Measurements from ENCODE around the gene SLC40A1. TPM values are rescaled to one million over a fixed set of nuclear protein-coding genes. Genes with fewer than 3 reads are reported as not detected.

Gene SLC40A1
- total and polyA plus RNA-seq, 2 of the 13 experiments (the other 11 are each of a cell fraction or from before 2014, with no cell fraction given), result 10.6 to 24.9 TPM

GRCh38 chr2:189543367-189543766 is 37.2 kb downstream of the SLC40A1 start (continued):
- TF ChIP-seq NPAS2 (CRISPR knock-in tag; IDR thresholded peaks at IDR 0.05; ENCODE audit: borderline replicate concordance) (no peak), IRF9 (CRISPR knock-in tag; IDR thresholded peaks at IDR 0.05; ENCODE audit: borderline replicate concordance) (no peak), YEATS4 (CRISPR knock-in tag; IDR thresholded peaks at IDR 0.05; ENCODE audit: borderline replicate concordance) (no peak), NFIB (CRISPR knock-in tag; IDR thresholded peaks at IDR 0.05; ENCODE audit: borderline replicate concordance) (no peak), ZFP41 (CRISPR knock-in tag; IDR thresholded peaks at IDR 0.05; ENCODE audit: borderline replicate concordance) (no peak)

- ChIA-PET CTCF (ENCODE audit: low intra/inter-chr PET ratio, low total read pairs) (no interaction called here), POLR2A (interaction anchor here (0.7 to 2.5 kb wide), 11 partner anchors 9 to 102 kb away, joined by 3 to 12 read pairs (median 5); partner anchors contain the start of gene SLC40A1)
- H3K4me1 ChIP-seq (ENCODE audit: insufficient read depth, low read length), result peaks cover 32% of the 10 kb centered on the region
- WGBS (ENCODE audit: low lambda C conversion rate), result 45% methylated on average over 6 of the region's 6 CpGs
- H2AFZ ChIP-seq (ENCODE audit: low read length), result peak overlapping the region; percentile 11
- no TSS peak for BruUV-seq (replicated peaks)
- no peak overlapping the region for H3K4me3 ChIP-seq (replicated peaks in 1 of 3; ENCODE audit: insufficient read depth in 1 of 3, low read depth in 2 of 3, low read length in 3 of 3)
- DNase-seq (ENCODE audit: low spot score) (peak; percentile 87), FAIRE-seq (peak; percentile 15), ATAC-seq (peak; percentile 90)
- no peaks in the 10 kb centered on the region for H3K9me3 ChIP-seq (ENCODE audit: low read length)
- no peak overlapping the region for H3K9ac ChIP-seq (ENCODE audit: insufficient read depth, low read depth, low read length)
- H3K27ac ChIP-seq (ENCODE audit: extremely low read length, insufficient read depth, low read length), result peak overlapping the region; percentile 11
- no peaks in the 10 kb centered on the region for H4K20me1 ChIP-seq (ENCODE audit: insufficient read depth, low read length)
- H3K79me2 ChIP-seq (ENCODE audit: insufficient read depth, low read length), result no peaks in the 10 kb centered on the region
- no peaks in the 10 kb centered on the region for H3K36me3 ChIP-seq (replicated peaks in 1 of 2; ENCODE audit: control insufficient read depth in 1 of 2, insufficient read depth in 2 of 2, low read length in 2 of 2)
- in situ Hi-C loops (cut with HindIII; ENCODE audit: extremely low pct_ligation_motif_present, low pct_unique_long_range_greater_than_20kb), result no loop called here
- intact Hi-C loops (cut with micrococcal nuclease; ENCODE audit: unreplicated experiment), result no loop called here
- peak overlapping the region; percentile 8; the same call in 1 of the 2 replicates for H3K4me2 ChIP-seq (ENCODE audit: low read depth, low read length)
- H3K27me3 ChIP-seq (ENCODE audit: control insufficient read depth in 1 of 2, insufficient read depth in 2 of 2, low read length in 2 of 2), result no peaks in the 10 kb centered on the region
- no peak for TF ChIP-seq NONO (IDR thresholded peaks at IDR 0.05)
- no peak for TF ChIP-seq NONO (CRISPR knock-in tag; conservative IDR thresholded peaks at IDR 0.05)
- TF ChIP-seq U2AF1 (optimal IDR thresholded peaks at IDR 0.05; ENCODE audit: low read depth, low read length), result no peak
- TF ChIP-seq BORCS8-MEF2B (CRISPR knock-in tag; IDR thresholded peaks at IDR 0.05), result no peak
- no peak for TF ChIP-seq ZFP36L1 (CRISPR knock-in tag; IDR thresholded peaks at IDR 0.05)
- no peak for TF ChIP-seq SSRP1 (CRISPR knock-in tag; IDR thresholded peaks at IDR 0.05)
- no peak for TF ChIP-seq SMARCC2 (IDR thresholded peaks at IDR 0.05)
- TF ChIP-seq, protein P1, sequence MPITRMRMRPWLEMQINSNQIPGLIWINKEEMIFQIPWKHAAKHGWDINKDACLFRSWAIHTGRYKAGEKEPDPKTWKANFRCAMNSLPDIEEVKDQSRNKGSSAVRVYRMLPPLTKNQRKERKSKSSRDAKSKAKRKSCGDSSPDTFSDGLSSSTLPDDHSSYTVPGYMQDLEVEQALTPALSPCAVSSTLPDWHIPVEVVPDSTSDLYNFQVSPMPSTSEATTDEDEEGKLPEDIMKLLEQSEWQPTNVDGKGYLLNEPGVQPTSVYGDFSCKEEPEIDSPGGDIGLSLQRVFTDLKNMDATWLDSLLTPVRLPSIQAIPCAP (CRISPR knock-in tag; IDR thresholded peaks at IDR 0.05; ENCODE audit: low read depth), result no peak
- no peak for TF ChIP-seq ELF1 (CRISPR knock-in tag; IDR thresholded peaks at IDR 0.05)
- TF ChIP-seq ZNF549 (CRISPR knock-in tag; IDR thresholded peaks at IDR 0.05), result no peak
- 0 out of 2 replicates have a peak, but pooled peaks have one; percentile 41 for TF ChIP-seq ZFP1 (CRISPR knock-in tag; IDR thresholded peaks at IDR 0.05)
- TF ChIP-seq SIX4 (CRISPR knock-in tag; IDR thresholded peaks at IDR 0.05), result no peak
- TF ChIP-seq, protein P2, sequence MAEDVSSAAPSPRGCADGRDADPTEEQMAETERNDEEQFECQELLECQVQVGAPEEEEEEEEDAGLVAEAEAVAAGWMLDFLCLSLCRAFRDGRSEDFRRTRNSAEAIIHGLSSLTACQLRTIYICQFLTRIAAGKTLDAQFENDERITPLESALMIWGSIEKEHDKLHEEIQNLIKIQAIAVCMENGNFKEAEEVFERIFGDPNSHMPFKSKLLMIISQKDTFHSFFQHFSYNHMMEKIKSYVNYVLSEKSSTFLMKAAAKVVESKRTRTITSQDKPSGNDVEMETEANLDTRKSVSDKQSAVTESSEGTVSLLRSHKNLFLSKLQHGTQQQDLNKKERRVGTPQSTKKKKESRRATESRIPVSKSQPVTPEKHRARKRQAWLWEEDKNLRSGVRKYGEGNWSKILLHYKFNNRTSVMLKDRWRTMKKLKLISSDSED (CRISPR knock-in tag; IDR thresholded peaks at IDR 0.05), result no peak
- TF ChIP-seq ZBTB26 (CRISPR knock-in tag; IDR thresholded peaks at IDR 0.05; ENCODE audit: borderline replicate concordance), result peak; percentile 77
- TF ChIP-seq ZNF296 (CRISPR knock-in tag; conservative IDR thresholded peaks at IDR 0.05), result no peak
- TF ChIP-seq ZC3H13 (CRISPR knock-in tag; IDR thresholded peaks at IDR 0.05), result no peak
Measured at GRCh38 chr2:189542145-189542882, 38.3 kb downstream of the SLC40A1 start.
